HCT116 (cell line): Measurements from ENCODE around the gene ARHGEF25.

Experiments used
- CTCF ChIP-seq, 3 experiments: fragments of 200-600 bp in 1 of 3; sonication (generic) in 1 of 3; IDR thresholded peaks in 2 of 3; conservative IDR thresholded peaks in 1 of 3; 2 replicates each; pipeline ENCODE4 v1.5.1; 2012 to 2017; ENCODE audit warnings: low read depth in 2 of 3, low read length in 2 of 3, antibody characterized with exemption in 1 of 3, borderline replicate concordance in 1 of 3, control low read depth in 1 of 3, mild to moderate bottlenecking in 1 of 3, mixed read lengths in 1 of 3, mixed run types in 1 of 3, moderate library complexity in 1 of 3; ENCODE audit not compliant: insufficient read depth in 1 of 3
- EGR1 ChIP-seq: IDR thresholded peaks from 2 replicates; pipeline ENCODE4 v1.6.1; 2012; ENCODE audit warnings: low read depth
- EZH2phosphoT487 ChIP-seq: fragments of 200-600 bp; IDR thresholded peaks from 2 replicates; pipeline ENCODE4 v1.6.1; 2018; ENCODE audit warnings: antibody characterized with exemption, borderline replicate concordance
- POLR2A ChIP-seq: IDR thresholded peaks from 2 replicates; pipeline ENCODE4 v1.7.0; 2011; ENCODE audit warnings: borderline replicate concordance; ENCODE audit not compliant: insufficient read depth, insufficient read length; ENCODE audit errors: extremely low read depth
- RAD21 ChIP-seq: IDR thresholded peaks from 2 replicates; pipeline ENCODE4 v1.6.1; 2012; ENCODE audit warnings: low read depth, mild to moderate bottlenecking

GRCh38 chr12:57658890-57659289 lies 47.7 kb downstream of the ARHGEF25 start:
- TF ChIP-seq RAD21 (no peak), CTCF (IDR thresholded peaks at IDR 0.05 in 2 of 3, conservative IDR thresholded peaks at IDR 0.05 in 1 of 3; ENCODE audit: borderline replicate concordance in 1 of 3, insufficient read depth in 1 of 3, low read depth in 2 of 3, low read length in 2 of 3) (no peak), POLR2A (no peak), EGR1 (no peak), EZH2phosphoT487 (no peak)
